Gastrocnemius medialis (tissue), 4 donors: ENCODE measurements around the gene TMEM220.

ENCODE experiments used
- CTCF ChIP-seq, 5 experiments: fragments of 450-650 bp in 3 of 5; fragments of 200-600 bp in 2 of 5; sonication (generic) in 2 of 5; IDR thresholded peaks in 4 of 5; conservative IDR thresholded peaks in 1 of 5; 1 replicate in 4 of 5; 2 replicates in 1 of 5; pipeline ENCODE4 v1.5.1; 2016 to 2019; ENCODE audit warnings: antibody characterized with exemption in 5 of 5, mild to moderate bottlenecking in 3 of 5, moderate library complexity in 3 of 5
- POLR2A ChIP-seq, 2 donors: fragments of 450-650 bp; IDR thresholded peaks; one replicate each; pipeline ENCODE4 v1.6.1; 2017; ENCODE audit warnings: antibody characterized with exemption in 2 of 2, mild to moderate bottlenecking in 2 of 2, moderate library complexity in 2 of 2

GRCh38 chr17:10731408-10731879 is 1.6 kb upstream of the TMEM220 start:
- TF ChIP-seq POLR2A (IDR thresholded peaks at IDR 0.05) = no peak
- TF ChIP-seq CTCF (IDR thresholded peaks at IDR 0.05 in 4 of 5, conservative IDR thresholded peaks at IDR 0.05 in 1 of 5) = no peak
